Measurements from ENCODE around the gene NHERF2.

The NHERF2 gene

GRCh38 chr16:2064368-2064945 is 37.8 kb downstream of the NHERF2 start:
- DNase-seq = no peak

- no peak for DNase-seq
Measured at GRCh38 chr16:2066139-2066538, 39.4 kb downstream of the NHERF2 start.

- no peak for DNase-seq
Measured at GRCh38 chr16:2070576-2071453, 44.1 kb downstream of the NHERF2 start.

DNA sequence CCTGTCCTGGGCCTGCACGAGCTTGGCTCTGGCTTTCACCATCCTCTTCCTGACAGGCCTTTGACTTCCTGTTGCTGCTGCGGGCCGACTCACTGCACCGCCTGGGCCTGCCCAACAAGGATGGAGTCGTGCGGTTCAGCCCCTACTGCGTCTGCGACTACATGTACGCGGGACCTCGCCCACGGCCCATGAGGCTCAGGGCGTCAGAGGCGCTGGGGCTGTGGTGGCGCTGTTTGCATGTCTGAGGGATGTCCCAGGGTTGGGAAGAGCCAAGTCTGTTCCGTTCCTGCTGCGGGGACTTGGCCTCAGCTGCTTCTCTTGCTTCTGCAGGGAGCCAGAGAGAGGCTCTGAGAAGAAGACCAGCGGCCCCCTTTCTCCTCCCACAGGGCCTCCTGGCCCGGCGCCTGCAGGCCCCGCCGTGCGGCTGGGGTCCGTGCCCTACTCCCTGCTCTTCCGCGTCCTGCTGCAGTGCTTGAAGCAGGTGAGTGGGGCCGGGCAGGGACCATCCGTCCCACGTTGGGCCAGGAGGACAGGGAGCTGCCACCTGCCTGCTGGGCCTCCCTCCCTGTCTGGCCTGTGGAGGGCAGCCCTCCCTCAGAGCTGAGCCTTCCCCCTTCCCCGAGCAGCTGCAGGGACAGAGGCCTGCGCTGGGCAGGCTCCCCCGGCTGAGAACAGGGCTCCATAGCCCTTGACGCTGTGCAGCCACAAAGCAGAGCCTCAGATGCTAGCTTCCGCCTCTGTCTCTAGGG is 44.9 kb downstream of the NHERF2 start:
- no peak for DNase-seq

GRCh38 chr16:2072926-2073325 is 46.2 kb downstream of the NHERF2 start:
- no peak for DNase-seq

- DNase-seq = no peak
Measured at GRCh38 chr16:2074071-2074470, 47.4 kb downstream of the NHERF2 start.

DNA sequence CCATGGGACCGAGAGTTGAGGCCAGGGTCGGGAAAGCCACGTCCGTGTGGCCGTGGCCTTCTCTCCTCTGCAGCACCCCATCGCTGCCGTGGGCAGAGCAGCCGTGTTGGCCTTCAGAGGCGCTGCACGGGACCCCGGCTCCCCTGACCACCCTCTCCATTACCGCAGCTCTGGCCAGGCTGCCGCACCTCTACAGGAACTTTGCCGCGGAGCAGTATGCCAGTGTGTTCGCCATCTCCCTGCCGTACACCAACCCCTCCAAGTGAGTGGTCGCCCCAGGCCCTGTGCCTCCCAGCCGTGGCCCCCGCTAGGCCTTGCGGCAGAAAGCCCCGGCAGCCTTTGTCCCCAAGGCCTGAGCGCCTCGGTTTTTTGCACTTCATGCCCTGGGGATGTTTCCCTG is 48.9 kb downstream of the NHERF2 start:
- DNase-seq = no peak

- DNase-seq = no peak
Measured at GRCh38 chr16:2076072-2076865, 49.6 kb downstream of the NHERF2 start.

DNA sequence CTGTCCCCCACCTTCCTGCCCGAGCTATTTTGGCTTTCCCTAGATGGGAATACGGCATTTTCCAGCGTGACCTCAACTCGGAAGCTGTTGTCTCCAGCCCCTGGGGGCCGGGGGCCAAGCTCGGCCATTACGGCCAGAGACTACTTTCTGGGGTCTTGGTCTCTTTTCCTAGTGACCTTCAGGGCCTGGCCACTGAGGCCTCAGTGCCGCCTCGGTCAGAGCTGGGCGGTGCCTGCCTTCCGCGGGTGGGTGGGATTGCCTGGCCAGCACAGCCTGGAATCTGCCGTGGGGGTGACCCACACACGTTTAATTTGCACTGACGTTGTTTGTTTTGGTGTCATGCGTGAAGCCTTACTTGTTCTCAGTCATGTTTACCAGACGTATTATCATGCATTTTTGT is 50.3 kb downstream of the NHERF2 start:
- DNase-seq = no peak

- no peak for DNase-seq
Measured at GRCh38 chr16:2077696-2078095, 51.0 kb downstream of the NHERF2 start.

- DNase-seq = no peak
Measured at GRCh38 chr16:2078096-2078495, 51.4 kb downstream of the NHERF2 start.

- no peak for DNase-seq
Measured at GRCh38 chr16:2078691-2079090, 52.0 kb downstream of the NHERF2 start.

GRCh38 chr16:2079311-2079800 is 52.7 kb downstream of the NHERF2 start:
- no peak for DNase-seq

GRCh38 chr16:2079991-2080390 is 53.3 kb downstream of the NHERF2 start:
- DNase-seq = no peak

- no peak for DNase-seq
Measured at GRCh38 chr16:2081201-2082084, 54.7 kb downstream of the NHERF2 start.

GRCh38 chr16:2082171-2082982 is 55.7 kb downstream of the NHERF2 start:
- DNase-seq = no peak

DNA sequence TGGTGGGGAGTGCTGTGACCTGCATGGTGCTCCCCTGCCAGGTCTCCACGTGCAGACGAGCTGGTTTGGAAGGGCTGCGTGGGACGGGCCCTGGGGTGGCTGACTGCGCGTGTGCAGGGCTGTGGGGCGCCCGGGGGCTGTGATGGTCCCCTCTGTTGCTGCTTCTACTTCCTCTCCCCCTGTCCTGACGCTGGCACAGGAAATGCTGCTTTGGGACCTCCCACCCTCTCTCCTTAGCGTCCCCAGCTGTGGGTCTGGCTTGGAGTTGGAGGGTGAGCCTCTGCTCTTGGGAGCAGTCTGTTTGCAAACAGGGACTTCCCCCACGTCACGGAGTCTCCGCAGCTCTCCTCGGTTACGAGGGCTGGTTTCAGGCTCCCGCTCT is 56.3 kb downstream of the NHERF2 start:
- no peak for DNase-seq

DNA sequence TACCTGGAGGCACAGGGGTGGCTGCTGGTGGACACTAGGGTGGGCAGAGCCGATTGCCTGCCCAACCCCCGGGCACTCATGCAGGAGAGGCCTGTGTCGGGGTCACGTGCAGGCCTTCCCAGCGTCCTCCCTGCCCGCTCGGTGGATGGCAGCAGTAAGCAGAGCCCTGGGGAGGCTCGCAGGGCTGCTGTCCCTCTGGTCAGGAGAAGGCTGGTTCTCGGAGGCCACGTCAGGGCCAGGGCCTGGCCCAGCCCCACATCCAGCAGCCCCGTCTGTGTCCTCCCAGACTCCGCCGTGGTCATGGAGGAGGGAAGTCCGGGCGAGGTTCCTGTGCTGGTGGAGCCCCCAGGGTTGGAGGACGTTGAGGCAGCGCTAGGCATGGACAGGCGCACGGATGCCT is 56.7 kb downstream of the NHERF2 start:
- DNase-seq = no peak

DNA sequence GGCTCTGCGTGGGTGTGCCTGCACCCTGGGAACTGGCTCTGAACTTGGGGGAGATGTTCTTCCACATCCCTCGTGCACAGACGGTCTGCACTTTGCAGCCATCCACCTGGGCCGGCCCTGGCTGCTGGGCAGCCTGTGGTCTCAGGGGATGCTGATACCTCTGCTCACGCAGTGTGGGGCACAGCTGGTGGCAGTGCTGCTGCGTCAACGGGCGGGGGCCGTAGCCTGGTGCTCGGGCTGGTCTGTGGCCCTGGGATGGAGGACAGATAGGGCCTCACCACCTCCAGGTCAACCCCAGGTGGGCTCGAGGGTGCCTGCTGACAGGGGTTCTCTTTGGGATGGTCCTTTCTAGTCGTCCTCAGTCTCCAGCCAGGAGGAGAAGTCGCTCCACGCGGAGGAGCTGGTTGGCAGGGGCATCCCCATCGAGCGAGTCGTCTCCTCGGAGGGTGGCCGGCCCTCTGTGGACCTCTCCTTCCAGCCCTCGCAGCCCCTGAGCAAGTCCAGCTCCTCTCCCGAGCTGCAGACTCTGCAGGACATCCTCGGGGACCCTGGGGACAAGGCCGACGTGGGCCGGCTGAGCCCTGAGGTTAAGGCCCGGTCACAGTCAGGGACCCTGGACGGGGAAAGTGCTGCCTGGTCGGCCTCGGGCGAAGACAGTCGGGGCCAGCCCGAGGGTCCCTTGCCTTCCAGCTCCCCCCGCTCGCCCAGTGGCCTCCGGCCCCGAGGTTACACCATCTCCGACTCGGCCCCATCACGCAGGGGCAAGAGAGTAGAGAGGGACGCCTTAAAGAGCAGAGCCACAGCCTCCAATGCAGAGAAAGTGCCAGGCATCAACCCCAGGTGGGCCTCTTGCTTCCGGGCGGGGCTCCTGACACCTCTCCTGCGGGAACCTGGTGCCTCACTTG is 57.4 kb downstream of the NHERF2 start:
- no peak for DNase-seq
